ENCODE data around the gene EPS15.

GRCh38 chr1:51543858-51544257 lies 24.8 kb upstream of the EPS15 start:
- TF ChIP-seq, protein P1, sequence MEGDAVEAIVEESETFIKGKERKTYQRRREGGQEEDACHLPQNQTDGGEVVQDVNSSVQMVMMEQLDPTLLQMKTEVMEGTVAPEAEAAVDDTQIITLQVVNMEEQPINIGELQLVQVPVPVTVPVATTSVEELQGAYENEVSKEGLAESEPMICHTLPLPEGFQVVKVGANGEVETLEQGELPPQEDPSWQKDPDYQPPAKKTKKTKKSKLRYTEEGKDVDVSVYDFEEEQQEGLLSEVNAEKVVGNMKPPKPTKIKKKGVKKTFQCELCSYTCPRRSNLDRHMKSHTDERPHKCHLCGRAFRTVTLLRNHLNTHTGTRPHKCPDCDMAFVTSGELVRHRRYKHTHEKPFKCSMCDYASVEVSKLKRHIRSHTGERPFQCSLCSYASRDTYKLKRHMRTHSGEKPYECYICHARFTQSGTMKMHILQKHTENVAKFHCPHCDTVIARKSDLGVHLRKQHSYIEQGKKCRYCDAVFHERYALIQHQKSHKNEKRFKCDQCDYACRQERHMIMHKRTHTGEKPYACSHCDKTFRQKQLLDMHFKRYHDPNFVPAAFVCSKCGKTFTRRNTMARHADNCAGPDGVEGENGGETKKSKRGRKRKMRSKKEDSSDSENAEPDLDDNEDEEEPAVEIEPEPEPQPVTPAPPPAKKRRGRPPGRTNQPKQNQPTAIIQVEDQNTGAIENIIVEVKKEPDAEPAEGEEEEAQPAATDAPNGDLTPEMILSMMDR (IDR thresholded peaks at IDR 0.05): no peak
- no peak for TF ChIP-seq POLR2A (IDR thresholded peaks at IDR 0.05)
- no peak for TF ChIP-seq POLR2AphosphoS5 (IDR thresholded peaks at IDR 0.05)
